GM21576 (cell line): ENCODE results near the gene ZNF19.

ENCODE experiments used
- ATAC-seq: cut with Tn5 transposase; IDR thresholded peaks from one replicate; pipeline ENCODE4 v1.9.1; 2021; ENCODE audit warnings: mild to moderate bottlenecking, moderate library complexity; ENCODE audit not compliant: unreplicated experiment

ZNF19 gene

DNA sequence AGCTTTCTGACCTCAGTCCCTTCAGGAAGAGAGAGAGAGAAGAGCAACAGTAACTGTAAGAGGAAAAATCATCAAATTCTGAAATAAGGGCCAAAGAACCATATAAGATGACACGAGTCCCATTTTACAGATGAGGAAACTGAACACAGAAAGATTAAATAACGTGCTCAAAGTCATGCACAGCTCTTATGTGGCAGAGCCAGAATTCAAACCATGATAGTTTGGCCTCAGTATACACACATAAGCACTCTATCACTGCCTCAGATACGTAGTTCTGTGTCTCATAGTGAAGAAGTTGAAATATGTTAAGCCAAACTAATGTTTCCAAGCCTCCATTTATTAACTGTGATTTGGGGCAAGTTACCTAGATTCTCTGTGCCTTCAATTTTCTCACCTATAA, 1.9 kb upstream of the ZNF19 start:
- ATAC-seq, result no peak

DNA sequence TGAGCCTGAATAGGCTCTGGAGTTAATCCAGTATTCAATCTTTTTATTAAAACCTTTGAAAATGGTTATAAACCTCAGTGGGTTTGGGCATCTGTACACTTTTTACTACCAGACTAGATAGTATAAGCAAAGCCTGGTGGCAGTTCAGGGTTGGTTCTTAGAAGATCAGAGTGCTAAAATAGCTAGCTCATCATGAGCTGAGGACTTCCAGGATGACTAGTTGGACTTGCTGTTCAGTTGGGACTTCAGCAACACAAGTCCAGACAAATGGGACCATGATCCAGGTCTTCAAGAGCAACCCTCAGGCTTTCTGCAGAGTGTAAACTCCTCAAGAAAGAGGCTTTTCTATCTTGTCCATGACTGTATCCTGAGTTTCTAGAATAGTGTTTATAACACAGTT, 1.2 kb upstream of the ZNF19 start:
- no peak for ATAC-seq

- peak; percentile 89 for ATAC-seq
Measured at GRCh38 chr16:71484006-71484893, 4.9 kb downstream of the ZNF19 start.

DNA sequence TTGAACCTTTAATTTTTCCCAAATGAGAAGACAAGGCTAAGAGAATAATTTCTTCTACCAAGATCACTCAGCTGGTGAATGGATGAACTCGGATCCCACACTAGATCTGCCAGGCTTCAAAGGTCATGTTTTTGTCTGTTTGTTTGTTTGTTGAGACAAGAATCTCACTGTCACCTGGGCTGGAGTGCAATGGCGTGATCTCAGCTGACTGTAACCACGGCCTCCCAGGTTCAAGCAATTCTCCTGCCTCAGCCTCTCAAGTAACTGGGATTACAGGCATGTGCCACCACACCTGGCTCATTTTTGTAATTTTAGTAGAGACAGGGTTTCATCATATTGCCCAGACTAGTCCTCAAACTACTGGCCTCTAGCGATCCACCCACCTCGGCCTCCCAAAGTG, 6.6 kb downstream of the ZNF19 start:
- no peak for ATAC-seq

DNA sequence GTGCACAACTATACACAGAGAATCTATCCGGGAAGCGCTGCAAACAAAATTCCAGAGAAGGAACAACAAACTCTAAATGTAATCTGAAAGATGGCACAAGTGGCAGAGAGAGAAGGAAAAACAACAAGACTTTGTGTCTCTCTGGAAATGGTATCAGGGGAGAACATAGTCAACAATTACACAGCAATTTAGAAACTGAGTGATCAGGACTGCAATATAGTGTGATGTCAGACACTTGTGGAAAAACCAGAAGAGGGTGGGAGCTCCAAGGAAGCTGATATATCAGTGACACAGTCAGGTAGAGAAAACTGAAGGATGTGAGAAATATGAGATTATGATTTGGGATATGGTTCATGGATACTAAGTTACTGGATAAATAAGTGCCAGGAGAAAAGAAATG, 8.2 kb downstream of the ZNF19 start:
- ATAC-seq, result no peak

DNA sequence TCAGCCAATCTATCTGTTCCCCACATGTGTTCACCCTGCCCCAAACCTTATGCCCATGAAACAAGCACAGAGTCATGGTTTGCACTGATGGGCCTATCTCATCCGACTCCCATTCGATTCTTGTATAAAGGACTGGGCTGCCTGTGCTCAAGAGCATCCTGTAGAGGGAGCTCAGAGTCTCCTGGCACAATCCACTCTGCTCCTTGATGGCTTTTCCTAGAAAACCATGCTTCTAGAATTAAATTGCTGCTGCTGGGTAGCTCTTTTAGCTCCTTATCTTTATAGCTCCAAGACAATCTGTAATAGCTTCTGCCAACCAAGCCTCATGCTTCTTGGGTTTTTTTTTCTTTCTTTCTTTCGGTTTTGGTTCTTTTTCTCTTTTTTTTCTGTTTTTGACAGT, 9.7 kb downstream of the ZNF19 start:
- no peak for ATAC-seq

- ATAC-seq, result no peak
Measured at GRCh38 chr16:71476457-71477124, 12.5 kb downstream of the ZNF19 start.

GRCh38 chr16:71474864-71475263, 14.3 kb downstream of the ZNF19 start:
- no peak for ATAC-seq

DNA sequence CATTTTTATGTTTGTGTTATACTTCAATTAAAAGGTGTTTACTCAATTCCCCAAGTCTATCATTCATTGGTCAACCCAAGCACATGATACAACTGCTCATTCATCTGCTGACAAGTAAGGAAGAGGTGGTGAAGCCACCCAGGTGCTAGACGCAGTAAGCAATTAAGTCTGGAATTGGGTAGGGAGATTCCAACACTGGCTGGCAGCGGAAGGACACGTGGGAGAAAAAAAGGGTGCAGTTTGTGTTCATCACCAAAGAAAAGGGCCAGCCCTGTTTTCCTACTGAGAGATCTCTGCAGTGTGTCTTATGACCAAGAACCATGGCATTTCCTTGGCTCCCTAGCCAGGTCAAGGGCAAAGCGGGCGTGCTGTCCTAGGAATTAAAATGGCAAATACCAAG, 15.2 kb downstream of the ZNF19 start:
- no peak for ATAC-seq

- ATAC-seq, result no peak
Measured at GRCh38 chr16:71472931-71473330, 16.2 kb downstream of the ZNF19 start.

DNA sequence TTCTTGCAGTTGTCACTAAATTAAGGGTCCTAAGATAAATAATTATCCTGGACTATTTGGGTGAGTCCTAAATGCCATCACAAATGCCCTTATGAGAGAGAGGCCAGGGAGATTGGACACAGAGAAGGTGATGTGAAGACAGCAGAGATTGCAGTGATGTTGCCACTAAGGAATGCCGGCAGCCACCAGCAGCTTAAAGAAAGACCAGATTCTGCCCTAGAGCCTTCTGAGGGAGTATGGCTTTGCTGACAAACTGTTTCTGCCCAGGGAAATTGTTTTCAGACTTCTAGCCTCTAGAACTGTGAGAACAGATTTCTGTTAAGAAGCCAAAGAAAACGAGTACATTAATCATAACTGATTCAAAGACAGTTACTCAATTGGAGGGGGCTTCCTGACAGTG, 17.1 kb downstream of the ZNF19 start:
- ATAC-seq, result no peak

DNA sequence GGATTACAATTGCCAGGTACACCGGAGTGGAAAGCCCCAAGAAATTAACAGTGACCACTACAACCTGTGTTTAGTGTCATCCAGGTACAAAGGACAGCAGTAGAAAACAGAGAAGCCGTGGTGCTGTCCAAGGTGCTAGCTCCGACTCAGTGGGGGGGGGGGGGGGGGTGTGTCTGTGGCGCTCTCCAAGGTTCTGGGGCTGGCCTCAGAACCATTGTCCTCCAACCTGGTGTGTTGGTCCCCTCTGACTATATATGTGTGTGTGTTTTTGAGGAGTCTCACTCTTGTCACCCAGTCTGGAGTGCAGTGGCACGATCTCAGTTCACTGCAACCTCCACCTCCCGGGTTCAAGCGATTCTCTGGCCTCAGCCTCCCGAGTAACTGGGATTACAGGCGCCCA, 21.3 kb downstream of the ZNF19 start:
- ATAC-seq, result no peak

GRCh38 chr16:71464231-71464630, 24.9 kb downstream of the ZNF19 start:
- ATAC-seq, result no peak

GRCh38 chr16:71461686-71462648, 27.2 kb downstream of the ZNF19 start, which contains the start of gene ZNF23:
Gene ZNF23 (minus strand): TSS chr16:71462247. CDS start chr16:71456796, 5,451 bp downstream.
- peak; percentile 95 for ATAC-seq

GRCh38 chr16:71460941-71461340, 28.2 kb downstream of the ZNF19 start:
- no peak for ATAC-seq

GRCh38 chr16:71460236-71460635, 28.9 kb downstream of the ZNF19 start:
- ATAC-seq, result no peak

- no peak for ATAC-seq
Measured at GRCh38 chr16:71459510-71459909, 29.6 kb downstream of the ZNF19 start.

DNA sequence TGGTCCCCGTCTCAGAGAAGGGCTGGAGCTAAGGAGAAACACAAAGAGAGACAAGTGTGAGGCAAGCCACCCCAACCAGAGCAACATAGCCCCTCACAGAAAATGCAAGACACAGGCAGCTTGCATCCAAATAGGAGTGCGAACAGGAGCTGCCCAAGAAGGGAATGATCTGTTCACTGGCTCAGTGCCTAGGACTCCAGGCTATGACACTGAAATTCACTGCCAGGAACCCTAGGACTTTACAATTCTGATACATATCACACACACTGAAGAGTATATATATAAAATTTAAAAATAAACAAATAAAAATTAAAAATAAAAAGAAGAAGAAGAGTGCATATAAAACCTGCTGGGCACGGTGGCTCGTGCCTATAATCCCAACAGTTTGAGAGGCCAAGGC, 32.3 kb downstream of the ZNF19 start:
- no peak for ATAC-seq

- no peak for ATAC-seq
Measured at GRCh38 chr16:71453036-71453435, 36.1 kb downstream of the ZNF19 start.

DNA sequence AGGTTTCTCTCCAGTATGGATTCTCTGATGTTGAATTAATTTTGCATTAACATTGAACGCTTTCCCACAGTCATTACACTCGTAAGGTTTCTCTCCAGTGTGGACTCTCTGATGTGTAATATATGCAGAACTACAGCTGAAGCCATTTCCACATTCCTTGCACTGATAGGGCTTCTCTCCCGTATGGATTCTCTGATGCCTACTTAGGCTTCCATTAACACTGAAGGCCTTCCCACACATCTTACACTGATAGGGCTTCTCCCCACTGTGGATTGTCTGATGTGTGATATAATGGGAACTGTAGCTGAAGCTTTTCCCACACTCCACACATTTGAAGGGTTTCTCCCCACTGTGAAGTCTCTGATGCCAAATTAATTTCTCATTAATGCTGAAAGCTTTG, 40.1 kb downstream of the ZNF19 start:
- ATAC-seq, result no peak

DNA sequence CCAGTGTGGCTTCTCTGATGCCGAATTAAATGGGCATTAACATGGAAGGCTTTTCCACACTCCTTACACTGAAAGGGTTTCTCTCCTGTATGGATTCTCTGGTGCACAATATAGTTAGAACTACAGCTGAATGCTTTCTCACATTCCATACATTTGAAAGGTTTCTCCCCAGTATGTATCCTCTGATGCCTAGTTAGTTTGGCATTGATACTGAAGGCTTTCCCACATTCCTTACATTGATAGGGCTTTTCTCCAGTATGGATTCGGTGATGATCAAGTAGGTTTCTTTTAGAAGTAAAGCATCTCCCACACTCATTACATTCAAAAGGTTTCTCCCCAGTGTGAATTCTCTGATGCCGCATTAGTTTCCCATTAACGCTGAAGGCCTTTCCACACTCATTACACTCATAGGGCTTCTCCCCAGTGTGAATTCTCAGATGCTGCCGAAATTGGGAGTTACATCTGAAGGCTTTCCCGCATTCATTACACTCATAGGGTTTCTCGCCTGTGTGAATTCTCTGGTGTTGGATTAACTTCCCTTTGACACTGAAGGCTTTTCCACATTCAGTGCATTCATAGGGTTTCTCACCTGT, 40.8 kb downstream of the ZNF19 start:
- ATAC-seq, result no peak
